Choroid plexus epithelial cell (primary cell): ENCODE results near the gene CDK4.

Experiments used
- DNase-seq: peaks from one replicate; pipeline ENCODE4 v3.0.0-alpha.2; 2010; ENCODE audit warnings: low read depth
- H3K4me3 ChIP-seq: 2 replicates; pipeline ENCODE4 v1.5.1; 2011; ENCODE audit warnings: low read depth, mild to moderate bottlenecking, control low read depth, low read length, moderate library complexity
- CTCF ChIP-seq: conservative IDR thresholded peaks from 2 replicates; pipeline ENCODE4 v1.5.1; 2011; ENCODE audit warnings: low read depth, mild to moderate bottlenecking, control low read depth, inconsistent platforms, low read length, moderate library complexity

The CDK4 gene

GRCh38 chr12:57766464-57767304, 14.6 kb upstream of the CDK4 start, which contains the start of gene CYP27B1:
Gene CYP27B1, minus strand, starts transcription at chr12:57767078. Its CDS starts 37 bp downstream, at chr12:57767041.
- no peak for TF ChIP-seq CTCF
- peak; percentile 44 for DNase-seq

GRCh38 chr12:57765698-57766463, 13.8 kb upstream of the CDK4 start:
- no peak for DNase-seq
- no peak for TF ChIP-seq CTCF
- H3K4me3 ChIP-seq: peak overlapping the region; percentile 42

More at GRCh38 chr12:57766464-57767304, 14.6 kb upstream of the CDK4 start, which contains the start of gene CYP27B1:
- H3K4me3 ChIP-seq: peak within 1 kb of the TSS; percentile 38

- peak; percentile 29 for DNase-seq
- TF ChIP-seq CTCF: peak; percentile 48
- H3K4me3 ChIP-seq: peak overlapping the region; percentile 42
Measured at GRCh38 chr12:57765003-57765697, 13.0 kb upstream of the CDK4 start.

DNA sequence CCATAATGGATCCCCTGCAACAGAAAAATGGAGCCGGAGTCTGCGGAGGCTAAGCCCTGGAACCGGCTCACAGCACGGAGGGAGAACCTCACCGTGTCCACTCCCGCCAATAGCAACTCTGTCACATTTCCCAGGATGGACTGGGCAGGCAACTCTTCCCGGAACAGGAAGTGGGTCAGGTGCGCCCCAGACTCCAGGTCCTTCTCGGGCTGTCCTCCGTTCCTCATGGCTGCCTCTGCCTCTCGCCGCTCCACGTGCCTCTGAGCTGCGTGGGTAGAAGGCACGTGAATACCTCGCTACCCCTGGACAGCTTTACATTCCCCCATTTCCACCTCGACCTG, 12.5 kb upstream of the CDK4 start:
- peak overlapping the region; percentile 42 for H3K4me3 ChIP-seq
- no peak for TF ChIP-seq CTCF
- DNase-seq: no peak

DNA sequence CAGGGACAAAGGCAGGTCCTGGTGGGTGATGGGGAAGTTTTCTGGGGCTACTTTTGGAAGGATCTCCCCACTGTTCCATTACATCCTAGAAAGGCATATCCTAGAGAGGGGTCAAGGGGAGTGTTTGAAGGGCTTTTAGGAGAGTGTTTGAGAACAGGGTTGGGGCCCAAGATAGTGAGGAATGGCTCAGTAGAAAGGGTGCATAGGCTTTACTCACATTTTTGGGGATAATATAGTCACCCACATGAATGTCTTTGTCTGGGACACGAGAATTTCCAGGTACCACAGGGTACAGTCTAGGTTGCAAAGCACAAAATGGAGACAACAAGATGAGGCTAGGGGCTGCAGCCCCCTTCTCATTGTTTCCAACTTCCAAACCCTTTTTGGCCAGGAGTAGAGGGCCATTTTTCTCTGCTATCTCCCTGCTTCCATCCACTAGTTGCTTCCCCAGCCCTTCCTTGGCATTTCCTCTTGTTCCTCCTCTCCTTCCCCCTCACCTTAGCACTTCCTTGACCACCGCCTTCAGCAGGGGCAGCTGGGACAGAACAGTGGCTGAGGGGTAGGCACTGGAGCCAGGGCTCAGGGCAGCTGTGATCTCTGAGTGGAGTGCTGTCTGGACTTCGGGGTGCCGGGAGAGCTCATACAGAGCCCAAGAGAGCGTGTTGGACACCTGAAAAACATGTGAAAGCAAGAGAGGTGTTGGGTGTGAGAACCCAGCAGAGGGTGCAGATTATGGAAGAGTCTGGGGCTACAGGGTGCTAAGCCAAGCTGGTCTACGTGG, 12.0 kb upstream of the CDK4 start:
- no peak overlapping the region for H3K4me3 ChIP-seq
- no peak for TF ChIP-seq CTCF

DNA sequence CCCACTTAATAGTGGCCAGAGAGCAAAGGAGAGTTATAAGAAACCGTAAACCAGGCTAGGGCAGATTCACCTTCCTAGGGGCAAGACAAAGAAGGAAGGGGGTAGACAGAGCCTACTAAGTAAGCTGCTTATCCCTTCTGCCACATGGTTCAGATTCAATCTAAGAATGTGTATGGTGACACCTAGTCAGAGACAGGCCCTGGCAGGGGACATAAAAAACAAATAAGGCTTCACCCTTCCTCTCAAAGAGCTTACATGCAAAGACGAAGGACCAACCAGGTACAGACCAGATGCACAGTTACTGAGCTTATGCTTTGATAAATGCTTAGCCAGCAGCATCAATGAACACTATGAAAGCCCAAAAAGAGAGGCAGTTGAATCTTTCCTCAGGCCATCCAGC, 10.4 kb upstream of the CDK4 start:
- no peak for TF ChIP-seq CTCF
- no peak overlapping the region for H3K4me3 ChIP-seq
- DNase-seq: no peak

More for the DNA sequence above, 12.0 kb upstream of the CDK4 start:
- DNase-seq: no peak
